HG02884 (cell line): ENCODE results near the gene DCTD.
"Not testable (repeated sequence)": the region's sequence is repeated elsewhere in the genome, so short reads cannot be mapped to it uniquely, and the experiment has no call there.

Experiments
- ATAC-seq: cut with Tn5 transposase; IDR thresholded peaks from one replicate; pipeline ENCODE4 v1.9.1; 2021; ENCODE audit warnings: mild to moderate bottlenecking, moderate library complexity; ENCODE audit not compliant: unreplicated experiment

Gene DCTD

DNA sequence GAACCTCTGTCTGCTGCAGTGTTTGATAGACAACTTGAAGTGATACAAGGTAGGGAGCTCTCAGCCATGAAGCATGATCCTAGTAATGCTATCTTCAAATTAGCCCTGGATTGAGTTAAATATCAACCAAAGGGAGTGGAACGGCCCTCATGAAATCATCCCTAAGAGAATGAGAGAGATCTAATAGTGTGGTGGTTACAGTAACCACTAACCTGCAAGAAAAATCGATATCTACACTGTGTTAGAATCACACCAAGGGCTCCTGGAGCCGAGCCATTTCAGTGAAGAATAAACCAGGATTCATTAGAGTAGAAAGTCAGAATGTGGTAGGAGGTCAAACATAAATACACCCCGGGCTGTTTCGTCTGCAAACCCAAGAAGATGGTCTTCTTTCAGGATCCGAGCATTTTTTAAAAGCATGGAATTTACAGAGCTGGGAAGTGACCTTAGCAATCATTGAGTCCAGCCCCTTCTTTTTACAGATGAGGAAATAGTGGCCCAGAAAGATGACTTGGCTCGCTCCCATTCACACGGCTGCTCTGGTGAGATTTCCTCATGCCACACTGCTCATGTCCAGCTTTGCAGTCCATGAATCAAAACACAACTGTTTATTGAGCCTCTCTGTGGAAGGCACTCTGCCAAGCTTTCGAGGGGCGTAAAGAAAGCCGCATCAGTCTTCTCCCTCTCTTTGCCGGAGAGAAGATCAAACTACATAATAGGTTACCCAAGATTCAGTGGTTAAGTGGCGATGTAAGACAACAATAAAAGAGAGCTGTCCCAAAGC is 5.5 kb upstream of the DCTD start:
- no peak for ATAC-seq

- no peak for ATAC-seq
Measured at GRCh38 chr4:182921608-182922007, 4.4 kb upstream of the DCTD start.

DNA sequence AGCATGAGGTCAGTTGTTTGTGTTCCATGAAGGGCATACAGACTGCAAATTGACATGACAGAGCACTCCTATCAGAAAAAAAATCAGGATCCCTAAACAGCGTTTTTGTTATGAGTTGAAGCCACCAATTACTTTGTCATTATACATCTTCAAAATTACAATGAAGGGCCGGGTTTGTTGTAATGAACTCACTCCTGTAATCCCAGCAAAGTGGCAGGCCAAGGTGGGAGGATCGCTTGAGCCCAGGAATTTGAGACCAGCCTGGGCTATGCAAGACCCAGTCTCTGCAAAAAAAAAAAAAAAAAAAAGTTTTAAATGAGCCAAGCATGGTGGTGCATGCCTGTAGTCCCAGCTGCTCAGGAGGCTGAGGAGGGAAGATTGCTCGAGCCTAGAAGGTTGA is 3.5 kb upstream of the DCTD start:
- ATAC-seq, result no peak

- ATAC-seq, result peak; percentile 23
Measured at GRCh38 chr4:182918791-182919302, 1.7 kb upstream of the DCTD start.

GRCh38 chr4:182918044-182918607 is 940 bp upstream of the DCTD start:
- ATAC-seq, result peak; percentile 4

DNA sequence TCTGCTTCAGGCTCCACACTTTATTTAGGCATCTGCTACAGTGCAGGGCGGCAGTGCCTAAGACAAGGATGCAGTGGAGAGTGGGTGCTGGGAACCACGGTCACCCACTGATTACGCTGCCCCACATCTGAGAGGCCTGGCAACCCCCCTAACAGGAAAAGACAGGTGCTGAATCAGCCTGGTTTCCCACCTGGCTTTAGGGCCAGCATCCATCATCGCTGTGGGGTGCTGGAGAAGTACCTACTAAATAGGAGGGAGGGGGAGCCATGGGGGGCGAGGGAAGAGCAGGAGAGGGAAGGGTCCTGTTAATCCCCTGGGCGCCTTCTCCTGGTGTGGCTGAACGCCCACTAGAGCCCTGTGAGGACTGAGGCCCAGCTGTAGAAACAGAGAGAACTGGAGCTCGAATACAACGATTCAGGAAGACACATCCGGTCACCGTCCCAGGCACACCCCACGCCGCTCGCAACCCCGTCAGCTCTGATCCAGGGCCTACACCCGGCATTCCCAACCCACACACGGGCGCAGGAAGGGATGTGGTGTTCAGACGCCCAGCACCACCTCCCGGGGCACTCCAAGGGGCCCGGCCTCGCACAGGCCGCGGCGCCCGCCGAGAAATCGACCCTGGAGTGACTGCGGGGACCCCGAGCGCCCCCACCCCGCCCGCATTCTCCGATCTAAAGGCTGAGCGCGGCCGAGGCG is 554 bp downstream of the DCTD start:
- ATAC-seq, result peak; percentile 26

DNA sequence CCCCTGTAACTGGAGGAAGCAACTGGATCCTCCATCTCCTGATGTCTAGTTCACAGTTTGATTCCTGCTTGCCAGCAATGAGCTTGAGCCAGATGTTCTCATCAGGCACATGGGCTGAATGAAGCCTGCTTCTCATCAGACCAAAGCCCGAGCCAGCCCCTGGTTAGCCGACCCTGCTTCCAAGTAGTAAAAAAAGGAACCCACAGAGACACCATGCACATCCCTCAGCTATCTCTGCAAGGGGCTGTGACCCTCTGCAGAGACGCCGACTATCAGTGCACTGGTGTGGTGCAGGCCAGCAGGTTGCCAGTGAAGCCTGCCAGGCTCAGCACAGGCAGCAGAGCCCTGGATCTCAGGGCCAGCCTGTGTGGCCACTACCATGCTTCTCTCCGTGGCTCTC is 2.8 kb downstream of the DCTD start:
- no peak for ATAC-seq

DNA sequence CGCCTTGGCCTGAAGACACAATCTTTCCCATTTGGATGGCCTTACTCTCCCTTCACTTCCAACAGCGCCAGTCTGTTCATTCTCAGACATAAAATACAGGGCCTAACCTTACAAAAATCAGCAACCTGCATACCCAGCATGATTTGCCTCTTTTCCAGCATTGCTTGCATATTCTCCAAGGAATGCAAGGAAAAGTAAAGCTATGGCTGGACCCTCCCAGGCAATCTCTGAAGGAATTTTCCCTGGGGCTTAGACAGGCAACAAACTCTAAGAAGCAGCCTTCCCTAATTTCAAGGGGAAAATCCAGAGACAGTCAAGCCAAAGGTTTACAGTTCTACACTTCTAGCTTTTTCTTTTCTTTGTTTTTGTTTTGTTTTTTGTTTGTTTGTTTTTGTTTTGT is 3.6 kb downstream of the DCTD start:
- ATAC-seq, result no peak

- ATAC-seq, result no peak
Measured at GRCh38 chr4:182913036-182913435, 4.2 kb downstream of the DCTD start.

- no peak for ATAC-seq
Measured at GRCh38 chr4:182908124-182908523, 9.1 kb downstream of the DCTD start.

DNA sequence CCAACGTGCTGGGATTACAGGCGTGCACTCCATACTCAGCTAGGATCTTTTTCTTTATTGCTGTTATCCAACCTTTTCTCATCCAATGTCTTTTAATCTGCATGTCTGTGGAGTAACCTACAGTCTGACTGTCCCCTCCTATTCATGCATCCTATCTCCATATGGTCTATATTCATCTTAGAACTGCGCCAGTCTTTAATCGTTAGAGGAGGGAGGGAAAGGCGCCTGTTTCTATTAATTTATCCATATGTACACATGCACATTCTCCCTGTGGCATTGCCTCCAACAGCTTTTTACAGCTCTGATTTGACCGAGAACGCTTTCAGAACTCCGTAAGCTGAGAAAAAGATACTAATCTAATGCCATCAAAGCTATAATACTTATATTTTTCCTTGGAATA is 9.8 kb downstream of the DCTD start:
- no peak for ATAC-seq

DNA sequence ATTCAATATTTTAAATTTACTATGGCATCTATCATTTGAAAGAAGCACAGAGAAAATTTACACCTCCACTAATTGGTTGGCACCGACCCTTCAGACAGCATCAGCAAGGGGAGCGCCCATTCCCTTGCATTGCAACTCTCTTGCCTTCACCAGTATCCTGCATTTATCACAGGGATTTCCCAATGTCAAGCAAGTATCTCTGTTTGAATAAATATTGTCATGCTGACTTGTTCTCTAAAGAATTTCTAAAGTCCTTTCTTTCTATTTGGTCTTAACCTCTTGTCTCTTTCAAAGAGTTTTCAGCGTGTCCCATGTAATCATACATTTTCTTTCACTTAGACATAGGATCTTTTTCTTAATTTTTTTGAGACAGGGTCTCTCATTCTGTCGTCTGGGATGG is 10.4 kb downstream of the DCTD start:
- ATAC-seq, result no peak

DNA sequence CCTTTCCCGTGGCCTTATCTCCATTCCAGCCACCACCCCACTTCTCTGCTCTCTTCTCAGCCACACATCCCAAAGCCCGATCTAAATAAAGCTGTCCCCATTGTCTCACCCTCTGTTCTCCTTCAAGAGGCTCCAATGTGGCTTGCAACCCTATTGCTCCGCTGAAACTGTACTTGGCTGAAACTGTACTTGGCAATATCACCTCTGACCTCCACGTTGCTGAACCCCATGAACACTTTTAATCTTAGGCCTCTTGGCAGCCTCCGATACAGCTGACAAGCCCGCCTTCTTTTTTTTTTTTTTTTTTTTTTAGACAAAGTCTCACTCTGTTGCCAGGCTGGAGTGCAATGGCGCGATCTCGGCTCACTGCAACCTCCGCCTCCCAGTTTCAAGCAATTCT is 12.1 kb downstream of the DCTD start:
- ATAC-seq, result no peak

DNA sequence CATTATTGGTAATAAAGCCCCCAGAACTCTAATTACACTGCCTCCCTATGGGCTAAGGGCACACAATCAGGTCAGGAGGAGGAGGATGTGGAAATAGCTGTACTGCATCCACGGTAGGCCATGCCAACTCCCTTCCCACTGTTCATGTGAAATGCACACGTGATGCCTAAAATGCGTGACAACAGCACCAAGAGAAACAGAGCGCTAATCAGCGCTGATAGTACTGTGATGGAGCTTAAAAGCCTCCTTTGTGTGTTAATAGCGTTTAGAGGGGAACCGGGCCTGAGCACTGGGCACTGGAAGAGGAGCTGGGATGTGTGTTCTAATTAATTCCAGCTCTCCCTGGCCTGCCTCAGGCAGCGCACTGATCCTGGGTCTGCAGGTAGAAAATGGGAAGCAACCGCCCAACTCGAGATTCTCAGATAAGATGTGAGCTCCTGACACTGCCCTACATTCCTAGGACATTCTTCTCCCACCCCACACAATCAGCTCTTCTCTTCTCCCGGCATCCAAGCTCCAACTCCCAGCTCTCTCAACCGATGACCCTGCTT is 12.9 kb downstream of the DCTD start:
- ATAC-seq, result no peak

- ATAC-seq, result no peak
Measured at GRCh38 chr4:182903013-182903412, 14.2 kb downstream of the DCTD start.

DNA sequence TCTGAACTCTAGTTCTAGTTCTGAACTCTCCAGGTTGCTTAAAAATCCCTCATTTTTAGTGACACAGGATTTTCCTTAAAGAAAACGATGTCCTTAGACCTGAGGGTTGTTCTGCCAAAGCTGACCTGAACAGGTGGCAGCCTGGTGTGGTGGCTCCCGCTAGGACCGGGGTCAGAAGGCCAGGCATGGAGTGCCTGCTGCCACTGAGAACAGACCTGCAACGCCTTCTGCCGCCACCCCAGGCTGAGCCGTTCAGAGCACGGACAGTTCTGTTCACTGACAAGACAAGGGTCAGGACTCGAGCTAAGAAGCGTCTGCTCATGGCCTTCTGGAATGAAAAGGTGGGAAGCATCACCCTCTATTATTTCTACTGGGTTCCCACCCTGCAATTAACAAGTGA is 15.8 kb downstream of the DCTD start:
- no peak for ATAC-seq

DNA sequence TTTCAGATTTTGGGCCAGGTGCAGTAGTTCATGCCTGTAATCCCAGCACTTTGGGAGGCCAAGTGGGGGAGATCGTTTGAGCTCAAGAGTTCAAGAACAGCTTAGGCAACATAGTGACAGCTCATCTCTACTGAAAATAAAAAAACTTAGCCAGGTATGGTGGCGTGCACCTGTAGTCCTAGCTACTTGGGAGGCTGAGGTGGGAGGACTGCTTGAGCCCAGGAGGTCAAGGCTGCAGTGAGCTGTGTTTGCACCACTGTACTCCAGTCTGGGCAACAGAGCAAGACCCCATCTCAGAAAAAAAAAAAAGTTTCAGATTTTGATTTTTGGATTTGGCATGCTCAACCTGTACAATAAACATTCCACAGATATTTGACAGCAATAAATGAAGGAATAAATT is 17.2 kb downstream of the DCTD start:
- not testable (repeated sequence) for ATAC-seq

DNA sequence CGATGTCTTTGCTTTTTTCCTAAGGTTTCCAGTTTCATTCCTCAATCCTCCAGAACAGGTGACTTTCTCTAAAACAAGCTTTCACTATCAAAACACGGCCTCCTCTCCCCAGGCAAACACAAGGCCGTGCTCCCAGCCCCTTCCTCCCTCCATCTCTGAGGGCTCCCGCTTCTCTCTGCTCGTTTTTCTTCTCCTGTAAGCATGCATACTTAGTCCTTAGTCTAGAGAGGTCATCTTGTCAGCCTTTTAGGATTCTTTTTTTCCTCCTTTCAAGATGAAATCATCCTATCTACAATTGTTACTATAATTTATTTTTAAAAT is 18.7 kb downstream of the DCTD start:
- no peak for ATAC-seq

DNA sequence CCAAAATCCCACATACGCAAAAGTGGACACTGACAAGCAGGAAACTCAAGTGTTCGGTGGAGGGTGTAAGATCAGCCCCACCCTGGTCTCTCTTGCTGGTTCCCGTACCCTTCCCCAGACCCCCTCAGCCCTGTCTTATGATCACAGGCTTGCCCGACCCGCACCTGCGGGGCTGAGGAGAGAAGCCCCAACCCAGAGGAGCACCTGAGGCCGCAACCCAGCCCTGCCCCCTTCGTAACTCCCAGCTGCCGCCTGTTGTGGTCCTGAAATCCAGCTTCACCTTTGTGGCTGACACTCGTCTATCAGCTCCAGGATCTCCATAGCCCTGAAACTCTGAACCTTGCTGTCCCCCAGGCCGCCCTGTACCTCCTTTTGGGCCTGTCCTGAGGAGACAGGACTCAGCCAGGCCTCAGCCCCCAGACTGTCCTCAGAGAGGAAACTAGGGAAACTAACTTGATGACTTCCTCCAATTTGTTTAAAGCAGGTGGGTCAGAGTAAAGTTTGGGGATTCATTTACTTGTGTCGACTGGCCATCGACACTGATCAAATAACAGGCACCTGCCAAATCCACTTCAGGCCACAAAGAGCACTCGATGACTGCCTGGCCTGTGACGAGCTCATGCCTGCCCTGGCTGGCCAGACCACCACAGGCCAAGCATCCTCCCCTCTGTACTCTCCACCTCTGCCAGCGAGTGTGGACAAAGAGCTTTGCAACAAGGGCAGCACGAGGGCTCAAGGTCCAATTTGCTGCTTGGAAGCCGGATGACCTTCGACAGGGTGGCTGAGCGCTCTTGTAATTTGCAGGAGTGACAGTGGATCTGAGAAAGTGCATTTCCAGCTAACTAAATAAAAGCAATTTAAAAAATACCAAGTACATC is 19.3 kb downstream of the DCTD start:
- ATAC-seq, result no peak

- no peak for ATAC-seq
Measured at GRCh38 chr4:182896421-182896820, 20.8 kb downstream of the DCTD start.

DNA sequence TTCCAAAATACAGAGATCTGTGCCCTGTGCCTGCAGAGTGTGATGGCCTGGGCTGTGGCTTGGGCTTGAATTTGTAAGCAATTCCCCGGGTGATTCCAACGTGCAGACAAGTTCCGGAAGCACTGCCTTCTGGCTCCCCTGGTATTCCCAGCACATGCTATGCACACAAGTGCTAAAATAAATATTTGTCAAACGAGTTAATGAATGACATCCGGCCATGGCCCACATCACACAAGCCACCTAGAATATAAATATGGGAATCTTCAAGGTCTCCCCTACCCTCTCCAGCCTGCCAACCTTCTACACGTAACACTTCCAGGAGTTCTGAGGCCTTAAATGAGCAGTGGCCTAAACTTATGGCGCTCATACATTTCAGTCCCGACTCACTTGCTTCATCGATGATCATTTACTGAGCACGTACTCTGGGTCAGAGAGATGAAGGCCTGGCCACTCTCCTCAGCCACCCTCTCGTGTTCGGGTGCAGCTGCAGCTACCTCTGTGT is 21.3 kb downstream of the DCTD start:
- no peak for ATAC-seq
